NB4 (cell line): Measurements from ENCODE around the gene CDRT15.

ENCODE experiments used
- CTCF ChIP-seq: IDR thresholded peaks from one replicate; pipeline ENCODE4 v1.5.1; 2012; ENCODE audit warnings: low read depth, low read length
- MYC ChIP-seq: IDR thresholded peaks from 2 replicates; pipeline ENCODE4 v1.6.1; 2011; ENCODE audit warnings: low read depth, low read length
- POLR2A ChIP-seq: IDR thresholded peaks from 2 replicates; pipeline ENCODE4 v1.6.1; 2011; ENCODE audit warnings: mild to moderate bottlenecking; ENCODE audit not compliant: insufficient read length; ENCODE audit errors: extremely low read depth
- TF ChIP-seq, protein P1 (sequence below): IDR thresholded peaks from 2 replicates; pipeline ENCODE4 v1.6.1; 2011; ENCODE audit warnings: low read depth, low read length

GRCh38 chr17:14207791-14208190 is 28.9 kb downstream of the CDRT15 start:
- TF ChIP-seq CTCF (no peak), POLR2A (no peak), MYC (no peak)
- TF ChIP-seq, protein P1, sequence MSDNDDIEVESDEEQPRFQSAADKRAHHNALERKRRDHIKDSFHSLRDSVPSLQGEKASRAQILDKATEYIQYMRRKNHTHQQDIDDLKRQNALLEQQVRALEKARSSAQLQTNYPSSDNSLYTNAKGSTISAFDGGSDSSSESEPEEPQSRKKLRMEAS = no peak
